RWPE1 (cell line): Measurements from ENCODE around the gene BEST1.

Source experiments
- CTCF ChIA-PET: fragments of 350-600 bp; sonication (Branson Sonifier 250); formaldehyde crosslinking; extraction: SDS; loops from one replicate; lab custom pipeline; 2021; lab: Yijun Ruan, JAX
- POLR2A ChIA-PET: fragments of 400-600 bp; formaldehyde crosslinking; extraction: SDS; loops from one replicate; lab custom pipeline; 2020; ENCODE audit warnings: antibody characterized with exemption; ENCODE audit not compliant: low non-redundant PET; lab: Yijun Ruan, JAX
- DNase-seq: peaks from one replicate; pipeline ENCODE4 v3.0.0; 2012; ENCODE audit warnings: low spot score
- H3K27ac ChIP-seq: fragments of 450-650 bp; 2 replicates; pipeline ENCODE4 v1.5.1; 2017
- TF ChIP-seq, protein P1 (sequence below): fragments of 450-650 bp; conservative IDR thresholded peaks from 2 replicates; pipeline ENCODE4 v1.5.1; 2017; ENCODE audit warnings: low read depth, mild to moderate bottlenecking

Gene BEST1

DNA sequence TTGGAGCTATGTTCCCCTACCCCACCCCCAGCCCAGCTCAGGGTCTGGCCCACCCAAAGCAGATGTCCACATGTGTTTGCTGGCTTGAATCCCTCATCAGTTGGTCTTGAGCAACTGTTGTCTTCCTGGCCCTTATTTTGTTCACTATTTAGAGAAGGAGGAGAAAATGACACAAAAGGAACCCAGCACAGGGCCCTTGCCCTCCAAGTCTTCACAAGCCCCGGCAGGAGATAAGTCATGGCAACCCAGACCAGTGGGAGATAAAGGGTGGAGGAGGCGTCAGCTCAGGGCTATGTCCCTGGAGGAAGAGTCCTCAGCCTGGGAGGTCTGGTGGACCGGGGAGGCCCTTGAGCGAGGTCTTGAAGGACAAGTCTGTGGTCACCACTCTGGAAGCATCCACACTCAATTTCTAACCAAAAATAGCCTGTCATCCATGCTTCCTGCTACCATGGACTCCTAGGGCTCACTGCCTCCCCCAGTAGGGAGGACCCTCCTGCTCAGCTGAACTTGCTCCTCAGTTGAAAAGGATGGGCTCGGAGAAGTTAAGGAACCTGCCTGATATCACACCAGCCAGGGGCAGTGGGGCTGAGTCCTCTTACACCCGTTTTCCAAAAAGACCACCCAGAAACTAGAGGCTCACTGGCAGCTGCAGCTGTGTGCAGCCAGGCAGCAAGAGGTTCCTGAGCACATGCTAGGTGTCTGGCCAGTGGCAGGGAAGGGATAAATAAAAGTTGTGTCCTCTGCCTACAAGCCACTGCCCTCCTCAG lies 31.0 kb upstream of the BEST1 start:
- no peak for DNase-seq
- ChIA-PET POLR2A (no interaction called here), CTCF (interaction anchor here (0.6 kb wide), 3 partner anchors 20 to 117 kb away, joined by 3 read pairs; no protein-coding TSS in a partner anchor)
- TF ChIP-seq, protein P1, sequence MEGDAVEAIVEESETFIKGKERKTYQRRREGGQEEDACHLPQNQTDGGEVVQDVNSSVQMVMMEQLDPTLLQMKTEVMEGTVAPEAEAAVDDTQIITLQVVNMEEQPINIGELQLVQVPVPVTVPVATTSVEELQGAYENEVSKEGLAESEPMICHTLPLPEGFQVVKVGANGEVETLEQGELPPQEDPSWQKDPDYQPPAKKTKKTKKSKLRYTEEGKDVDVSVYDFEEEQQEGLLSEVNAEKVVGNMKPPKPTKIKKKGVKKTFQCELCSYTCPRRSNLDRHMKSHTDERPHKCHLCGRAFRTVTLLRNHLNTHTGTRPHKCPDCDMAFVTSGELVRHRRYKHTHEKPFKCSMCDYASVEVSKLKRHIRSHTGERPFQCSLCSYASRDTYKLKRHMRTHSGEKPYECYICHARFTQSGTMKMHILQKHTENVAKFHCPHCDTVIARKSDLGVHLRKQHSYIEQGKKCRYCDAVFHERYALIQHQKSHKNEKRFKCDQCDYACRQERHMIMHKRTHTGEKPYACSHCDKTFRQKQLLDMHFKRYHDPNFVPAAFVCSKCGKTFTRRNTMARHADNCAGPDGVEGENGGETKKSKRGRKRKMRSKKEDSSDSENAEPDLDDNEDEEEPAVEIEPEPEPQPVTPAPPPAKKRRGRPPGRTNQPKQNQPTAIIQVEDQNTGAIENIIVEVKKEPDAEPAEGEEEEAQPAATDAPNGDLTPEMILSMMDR = no peak
- H3K27ac ChIP-seq = no peak overlapping the region

DNA sequence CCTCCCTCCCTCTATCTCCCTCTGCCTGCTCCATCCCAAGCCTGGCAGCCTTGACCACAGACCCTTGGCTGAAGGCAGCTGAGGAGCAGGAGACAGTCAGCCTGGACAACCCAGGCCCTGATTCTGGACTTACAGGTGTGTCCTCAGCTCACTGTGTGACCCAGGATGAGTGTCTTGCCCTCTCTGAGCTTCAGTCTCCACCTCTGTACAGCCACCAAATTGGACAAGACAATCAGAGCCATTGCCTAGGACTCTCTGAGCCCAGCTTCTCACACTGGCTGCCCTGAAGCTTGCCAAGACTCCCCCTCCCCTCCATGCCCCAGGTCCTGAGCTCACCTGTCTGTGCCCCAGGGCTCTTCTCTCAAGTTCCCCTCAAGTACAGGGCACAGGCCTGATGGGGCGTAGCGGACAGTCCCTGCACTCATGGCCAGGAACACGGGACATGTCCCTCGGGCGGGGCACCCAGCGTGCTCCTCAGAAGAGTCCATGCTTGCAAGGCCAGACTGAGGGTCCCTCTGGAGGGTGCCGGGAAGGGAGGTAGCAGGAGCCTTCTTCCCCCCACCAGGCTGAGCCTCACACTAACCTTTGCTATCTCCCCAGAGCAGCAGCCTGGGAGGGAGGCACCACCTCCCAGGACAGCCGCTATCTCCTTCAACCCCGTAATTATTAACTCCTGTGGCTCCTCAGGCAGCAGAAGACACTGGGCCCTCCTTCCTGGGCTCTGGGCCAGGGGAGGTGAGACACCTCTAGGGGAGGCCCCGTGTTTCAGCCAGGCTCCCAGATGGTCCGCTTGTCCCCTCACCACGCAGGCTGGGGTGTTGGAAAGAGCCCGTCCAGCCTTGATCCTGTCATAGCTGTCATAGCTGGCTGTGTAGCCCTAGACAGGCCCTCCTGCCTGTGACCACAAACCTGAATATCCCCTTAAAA lies 30.2 kb upstream of the BEST1 start:
- DNase-seq = no peak
- ChIA-PET CTCF (interaction anchor here (0.6 kb wide), 2 partner anchors 21 to 99 kb away, joined by 3 read pairs; no protein-coding TSS in a partner anchor), POLR2A (no interaction called here)
- TF ChIP-seq, protein P1 = no peak
- no peak overlapping the region for H3K27ac ChIP-seq

DNA sequence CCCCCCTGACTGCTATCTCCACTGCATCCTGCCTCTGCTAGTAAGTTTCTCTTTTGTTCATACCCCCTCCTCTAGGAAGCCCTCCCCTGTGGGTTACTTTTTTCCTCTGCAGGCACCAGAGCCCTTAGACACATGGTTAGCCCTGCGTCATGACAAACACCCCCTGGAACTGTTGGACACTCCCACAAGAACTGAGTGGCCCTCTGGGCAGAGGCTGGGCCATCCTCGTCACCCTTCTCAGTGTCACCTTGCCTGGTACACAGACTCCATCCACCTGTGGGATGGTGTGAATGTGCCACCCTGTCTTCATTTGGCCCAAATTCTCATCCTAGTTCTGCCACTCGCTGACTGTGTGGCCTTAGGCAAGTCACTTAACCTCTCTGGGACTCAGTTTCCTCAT lies 28.7 kb upstream of the BEST1 start:
- no peak for DNase-seq
- H3K27ac ChIP-seq = no peak overlapping the region
- ChIA-PET POLR2A (no interaction called here), CTCF (interaction anchor here (0.7 kb wide), 1 partner anchor 16 kb away, joined by 3 read pairs; no protein-coding TSS in a partner anchor)
- TF ChIP-seq, protein P1 = no peak

DNA sequence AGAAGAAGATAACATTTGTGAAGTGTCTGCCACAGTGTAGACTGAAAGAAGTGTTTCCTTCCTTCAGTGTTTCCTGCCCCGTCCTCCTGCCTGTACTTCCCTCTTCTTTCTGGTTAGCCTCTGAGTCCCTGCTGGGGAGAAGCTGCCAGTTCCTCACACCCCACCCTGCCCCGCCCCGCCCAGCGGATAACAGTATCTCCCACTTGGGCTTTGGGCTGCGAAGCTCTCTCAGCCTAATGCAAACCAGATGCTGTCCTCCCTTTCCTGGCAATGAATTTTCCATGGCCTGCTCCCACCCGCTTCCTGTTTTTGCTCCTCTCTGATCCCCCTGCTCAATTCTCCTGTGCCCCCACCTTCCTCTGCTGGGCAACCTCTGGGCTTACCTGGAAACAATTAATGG lies 27.6 kb upstream of the BEST1 start:
- TF ChIP-seq, protein P1 = no peak

DNA sequence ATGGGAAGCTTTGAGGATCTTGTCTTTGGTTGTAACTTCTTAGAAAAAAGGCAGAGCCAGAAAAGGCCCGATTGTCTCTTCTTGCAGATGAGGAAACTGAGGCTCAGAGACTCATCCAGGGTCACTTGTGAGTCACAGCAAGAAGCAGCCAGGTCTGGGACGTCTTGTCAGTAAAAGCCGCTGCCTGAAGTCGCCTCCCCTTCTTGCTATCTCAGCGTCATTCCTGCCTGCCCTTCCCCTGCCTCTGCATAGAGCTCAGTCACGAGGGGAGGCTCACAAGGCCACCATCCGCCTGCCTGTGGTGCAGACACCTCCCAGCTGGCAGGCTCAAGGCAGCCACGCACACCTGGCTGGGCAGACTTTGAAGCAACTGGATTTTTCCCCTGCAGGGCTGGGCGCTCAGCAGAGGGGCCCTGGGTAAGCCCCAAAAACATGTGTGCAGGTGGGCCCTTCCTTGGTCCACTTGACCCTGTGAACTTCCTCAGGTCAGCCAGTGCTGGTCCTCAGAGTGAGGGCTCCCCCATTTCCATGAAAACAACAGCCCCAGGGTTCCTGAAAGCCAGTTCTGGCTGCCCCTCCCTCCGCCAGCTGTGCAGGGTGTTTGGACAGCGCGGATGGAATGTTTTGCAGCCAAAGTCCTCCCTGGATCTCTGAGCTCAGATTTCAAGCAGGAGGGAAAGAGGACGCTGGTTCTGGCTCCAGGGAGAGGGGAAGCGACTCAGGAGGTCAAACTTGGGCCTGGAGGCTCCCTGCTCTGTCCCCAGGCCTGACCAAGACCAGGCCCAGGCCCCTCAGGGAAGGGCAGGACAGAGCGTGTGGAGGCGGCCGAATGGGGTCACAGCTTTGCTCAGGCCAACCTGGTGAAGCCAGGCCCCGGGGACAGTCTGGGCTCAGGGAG lies 26.7 kb upstream of the BEST1 start:
- ChIA-PET CTCF (interaction anchor here (0.6 to 1.5 kb wide), 3 partner anchors 19 to 319 kb away, joined by 3 to 5 read pairs (median 5); no protein-coding TSS in a partner anchor), POLR2A (no interaction called here)
- no peak for DNase-seq
- H3K27ac ChIP-seq = no peak overlapping the region
- TF ChIP-seq, protein P1 = no peak

More for the DNA sequence above, 27.6 kb upstream of the BEST1 start:
- ChIA-PET CTCF (interaction anchor here (1.5 kb wide), 1 partner anchor 25 kb away, joined by 5 read pairs; no protein-coding TSS in a partner anchor), POLR2A (interaction anchor here (0.5 kb wide), 1 partner anchor 18 kb away, joined by 4 read pairs; no protein-coding TSS in a partner anchor)
- DNase-seq = no peak
- H3K27ac ChIP-seq = no peak overlapping the region
